DND-41 (cell line): ENCODE results near the gene LINGO1.

ENCODE experiments used
- EZH2 ChIP-seq: IDR thresholded peaks from 3 replicates; pipeline ENCODE4 v1.6.1; 2012; ENCODE audit warnings: borderline replicate concordance, low read depth, mild to moderate bottlenecking, moderate library complexity, low read length, inconsistent platforms; ENCODE audit not compliant: severe bottlenecking
- TF ChIP-seq, protein P1 (sequence below): IDR thresholded peaks from 2 replicates; pipeline ENCODE4 v1.5.1; 2012; ENCODE audit warnings: borderline replicate concordance, low read length, moderate library complexity, mild to moderate bottlenecking; ENCODE audit not compliant: poor library complexity, severe bottlenecking; ENCODE audit errors: extremely low read depth

DNA sequence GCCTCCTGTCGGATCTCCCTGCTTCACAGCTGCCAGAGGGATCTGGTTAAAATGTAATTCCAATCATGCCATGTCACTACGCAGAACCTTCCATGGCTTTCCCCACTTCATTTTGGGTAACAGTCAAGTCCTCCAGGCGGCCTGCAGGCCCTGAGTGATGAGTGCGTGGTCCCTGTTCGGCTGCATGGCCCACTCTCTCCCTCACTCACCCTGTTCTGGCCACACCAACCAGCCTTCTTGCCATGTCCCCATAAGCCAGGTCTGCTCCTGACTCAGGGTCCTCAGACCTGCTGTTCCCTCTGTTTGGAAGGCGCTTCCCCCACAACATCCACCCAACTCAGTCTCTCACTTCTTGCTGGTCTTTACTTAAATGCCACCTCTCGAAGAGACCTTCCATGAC lies 41.6 kb upstream of the LINGO1 start:
- TF ChIP-seq, protein P1, sequence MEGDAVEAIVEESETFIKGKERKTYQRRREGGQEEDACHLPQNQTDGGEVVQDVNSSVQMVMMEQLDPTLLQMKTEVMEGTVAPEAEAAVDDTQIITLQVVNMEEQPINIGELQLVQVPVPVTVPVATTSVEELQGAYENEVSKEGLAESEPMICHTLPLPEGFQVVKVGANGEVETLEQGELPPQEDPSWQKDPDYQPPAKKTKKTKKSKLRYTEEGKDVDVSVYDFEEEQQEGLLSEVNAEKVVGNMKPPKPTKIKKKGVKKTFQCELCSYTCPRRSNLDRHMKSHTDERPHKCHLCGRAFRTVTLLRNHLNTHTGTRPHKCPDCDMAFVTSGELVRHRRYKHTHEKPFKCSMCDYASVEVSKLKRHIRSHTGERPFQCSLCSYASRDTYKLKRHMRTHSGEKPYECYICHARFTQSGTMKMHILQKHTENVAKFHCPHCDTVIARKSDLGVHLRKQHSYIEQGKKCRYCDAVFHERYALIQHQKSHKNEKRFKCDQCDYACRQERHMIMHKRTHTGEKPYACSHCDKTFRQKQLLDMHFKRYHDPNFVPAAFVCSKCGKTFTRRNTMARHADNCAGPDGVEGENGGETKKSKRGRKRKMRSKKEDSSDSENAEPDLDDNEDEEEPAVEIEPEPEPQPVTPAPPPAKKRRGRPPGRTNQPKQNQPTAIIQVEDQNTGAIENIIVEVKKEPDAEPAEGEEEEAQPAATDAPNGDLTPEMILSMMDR, result no peak
- TF ChIP-seq EZH2, result no peak
